CD4-positive, alpha-beta T cell treated with Interleukin-10 for 1 hour (primary cell): ENCODE data around the gene ADAR.

Source experiments
- DNase-seq: peaks from one replicate; pipeline ENCODE4 v3.0.0-alpha.2; 2020

The ADAR gene

GRCh38 chr1:154581766-154582165, 26.2 kb downstream of the ADAR start:
- no peak for DNase-seq

DNA sequence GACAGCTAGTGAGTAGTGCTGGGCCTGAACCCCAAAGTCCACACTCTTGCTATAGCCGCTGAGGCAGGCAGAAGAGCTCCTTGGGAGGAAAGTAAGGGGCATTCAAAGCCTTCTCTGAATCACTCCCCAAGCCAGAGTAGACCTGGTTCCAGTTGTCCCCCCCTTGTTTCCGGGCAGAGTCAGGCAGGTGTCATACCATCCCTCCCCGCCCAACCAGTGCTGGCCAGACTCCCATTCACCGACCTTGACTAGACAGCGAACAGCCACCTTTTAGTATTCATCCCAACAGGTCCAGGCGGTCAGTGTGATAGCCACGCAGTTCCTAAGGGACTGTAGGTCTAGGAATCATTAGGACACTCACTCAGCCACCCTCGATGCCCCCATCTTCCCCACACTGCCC, 28.6 kb downstream of the ADAR start:
- no peak for DNase-seq

GRCh38 chr1:154578058-154578418, 29.9 kb downstream of the ADAR start:
- DNase-seq: no peak

- DNase-seq: no peak
These were observed 30.5 kb downstream of the ADAR start for GRCh38 chr1:154577346-154578057.

DNA sequence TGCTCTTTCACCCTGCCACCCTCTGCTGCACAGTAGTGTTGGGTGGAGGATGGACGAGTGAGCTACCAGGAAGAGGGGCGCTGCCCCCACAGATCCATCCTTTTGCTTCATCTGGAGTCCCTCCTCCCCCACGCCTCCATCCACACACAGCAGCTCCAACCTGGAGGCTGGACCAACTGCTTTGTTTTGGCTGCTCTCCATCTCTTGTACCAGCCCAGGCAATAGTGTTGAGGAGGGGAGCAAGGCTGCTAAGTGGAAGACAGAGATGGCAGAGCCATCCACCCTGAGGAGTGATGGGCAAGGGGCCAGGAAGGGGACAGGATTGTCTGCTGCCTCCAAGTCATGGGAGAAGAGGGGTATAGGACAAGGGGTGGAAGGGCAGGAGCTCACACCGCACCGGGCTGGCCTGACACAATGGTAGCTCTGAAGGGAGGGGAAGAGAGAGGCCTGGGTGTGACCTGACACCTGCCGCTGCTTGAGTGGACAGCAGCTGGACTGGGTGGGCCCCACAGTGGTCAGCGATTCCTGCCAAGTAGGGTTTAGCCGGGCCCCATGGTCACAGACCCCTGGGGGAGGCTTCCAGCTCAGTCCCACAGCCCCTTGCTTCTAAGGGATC, 31.9 kb downstream of the ADAR start:
- no peak for DNase-seq

GRCh38 chr1:154575147-154575927, 32.6 kb downstream of the ADAR start:
- no peak for DNase-seq

DNA sequence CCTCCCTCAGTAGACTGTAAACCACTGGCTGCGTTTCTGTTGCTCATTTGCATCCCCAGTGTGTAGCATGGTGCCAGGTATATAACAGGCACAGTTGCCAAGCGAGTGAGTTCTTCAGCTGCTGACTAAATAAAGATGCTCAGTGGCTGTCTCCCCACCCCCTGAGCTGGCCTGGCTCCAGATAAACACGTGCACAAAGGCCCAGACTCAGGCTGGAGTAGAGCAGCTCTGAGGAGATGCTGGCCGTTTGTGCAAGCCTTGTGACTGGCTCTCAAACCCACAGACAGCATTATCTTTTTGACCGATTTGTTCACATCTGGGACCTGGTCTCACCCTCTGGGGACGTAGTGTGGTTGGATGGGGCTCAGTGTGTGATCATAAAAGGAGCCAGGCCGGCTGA, 33.3 kb downstream of the ADAR start:
- no peak for DNase-seq

DNA sequence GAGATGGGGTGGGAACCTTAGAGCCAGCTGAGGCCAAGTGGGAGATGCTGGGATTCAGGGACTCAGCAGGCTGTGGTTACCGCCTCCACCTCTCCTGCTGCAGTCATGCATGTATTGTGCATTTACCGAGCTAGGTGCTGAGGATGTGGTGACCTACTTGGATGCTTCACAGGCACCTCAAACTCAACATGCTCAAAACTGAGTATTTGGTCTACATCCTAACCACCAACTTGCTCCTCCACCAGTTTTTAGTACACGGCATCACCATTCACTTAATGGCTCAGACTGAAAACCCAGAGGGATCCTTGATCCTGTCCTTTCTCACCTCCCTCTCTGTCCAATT, 34.8 kb downstream of the ADAR start:
- no peak for DNase-seq

GRCh38 chr1:154572468-154573167, 35.4 kb downstream of the ADAR start:
- no peak for DNase-seq

- DNase-seq: no peak
These were observed 36.1 kb downstream of the ADAR start for GRCh38 chr1:154571964-154572288.

DNA sequence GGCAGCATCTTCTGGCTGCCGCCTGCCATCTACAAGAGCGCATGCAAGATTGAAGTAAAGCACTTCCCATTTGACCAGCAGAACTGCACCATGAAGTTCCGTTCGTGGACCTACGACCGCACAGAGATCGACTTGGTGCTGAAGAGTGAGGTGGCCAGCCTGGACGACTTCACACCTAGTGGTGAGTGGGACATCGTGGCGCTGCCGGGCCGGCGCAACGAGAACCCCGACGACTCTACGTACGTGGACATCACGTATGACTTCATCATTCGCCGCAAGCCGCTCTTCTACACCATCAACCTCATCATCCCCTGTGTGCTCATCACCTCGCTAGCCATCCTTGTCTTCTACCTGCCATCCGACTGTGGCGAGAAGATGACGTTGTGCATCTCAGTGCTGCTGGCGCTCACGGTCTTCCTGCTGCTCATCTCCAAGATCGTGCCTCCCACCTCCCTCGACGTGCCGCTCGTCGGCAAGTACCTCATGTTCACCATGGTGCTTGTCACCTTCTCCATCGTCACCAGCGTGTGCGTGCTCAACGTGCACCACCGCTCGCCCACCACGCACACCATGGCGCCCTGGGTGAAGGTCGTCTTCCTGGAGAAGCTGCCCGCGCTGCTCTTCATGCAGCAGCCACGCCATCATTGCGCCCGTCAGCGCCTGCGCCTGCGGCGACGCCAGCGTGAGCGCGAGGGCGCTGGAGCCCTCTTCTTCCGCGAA, 36.6 kb downstream of the ADAR start:
- DNase-seq: no peak

- DNase-seq: no peak
These were observed 39.7 kb downstream of the ADAR start for GRCh38 chr1:154568157-154568815.

DNA sequence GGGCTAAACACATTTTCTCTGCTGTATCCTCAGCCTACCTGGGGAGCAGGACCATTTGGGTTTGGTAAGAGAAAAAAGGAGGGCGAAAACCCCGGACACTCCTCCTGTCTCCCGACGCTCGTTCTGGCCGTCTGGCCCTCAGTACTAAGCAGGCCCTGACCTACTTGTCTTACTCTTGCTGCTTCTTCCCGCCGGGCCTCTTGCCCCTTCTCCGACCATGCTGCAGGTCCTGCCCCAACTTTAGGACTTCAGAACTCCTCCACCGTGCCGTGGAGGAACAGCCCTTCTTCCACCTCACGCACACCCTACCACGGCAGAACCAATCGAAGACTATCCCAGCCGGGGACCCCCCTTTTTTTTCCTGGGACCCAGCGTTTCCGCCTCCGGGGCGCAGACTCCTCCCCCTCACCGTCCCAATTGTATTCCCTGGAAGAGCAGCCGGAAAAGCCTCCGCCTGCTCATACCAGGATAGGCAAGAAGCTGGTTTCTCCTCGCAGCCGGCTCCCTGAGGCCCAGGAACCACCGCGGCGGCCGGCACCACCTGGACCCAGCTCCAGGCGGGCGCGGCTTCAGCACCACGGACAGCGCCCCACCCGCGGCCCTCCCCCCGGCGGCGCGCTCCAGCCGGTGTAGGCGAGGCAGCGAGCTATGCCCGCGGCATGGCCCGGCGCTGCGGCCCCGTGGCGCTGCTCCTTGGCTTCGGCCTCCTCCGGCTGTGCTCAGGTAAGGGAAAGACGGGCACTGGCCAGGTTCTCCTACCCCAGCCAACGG, 40.4 kb downstream of the ADAR start, which contains the start of gene CHRNB2:
Gene CHRNB2 (plus strand): TSS at position 393 of the 771 bp plus-strand sequence. CDS start 267 bp downstream, at position 660.
- peak; percentile 72 for DNase-seq

GRCh38 chr1:154565876-154566275, 42.1 kb downstream of the ADAR start:
- DNase-seq: no peak

DNA sequence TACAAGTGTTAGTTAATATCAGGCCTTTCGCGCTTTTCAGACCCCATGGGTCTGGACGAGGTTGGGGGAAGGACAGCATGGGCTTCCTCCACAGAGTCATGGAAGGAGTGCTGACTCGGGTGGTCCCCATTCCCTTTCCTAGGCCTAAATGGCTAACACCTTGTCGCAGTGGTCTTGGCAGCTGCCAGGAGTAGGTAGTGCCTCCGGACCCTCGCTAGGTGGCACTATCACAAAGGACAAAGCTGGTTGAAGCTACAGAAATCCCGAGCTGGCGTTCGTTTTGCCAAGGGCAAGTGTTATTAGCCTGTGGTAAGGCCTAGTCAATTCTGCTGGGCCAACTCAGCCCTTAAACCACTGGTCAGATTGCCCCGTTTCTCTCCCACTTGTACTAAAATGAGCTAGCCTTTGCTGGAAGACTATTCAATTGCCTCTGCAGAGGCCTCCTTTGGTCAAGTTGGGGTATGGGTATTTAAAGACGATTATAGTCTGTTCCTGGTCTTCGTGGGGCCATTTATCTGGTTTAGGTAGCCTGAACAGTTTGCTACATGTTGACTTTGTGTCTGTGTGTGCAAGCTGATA, 48.4 kb downstream of the ADAR start:
- DNase-seq: peak; percentile 88

DNA sequence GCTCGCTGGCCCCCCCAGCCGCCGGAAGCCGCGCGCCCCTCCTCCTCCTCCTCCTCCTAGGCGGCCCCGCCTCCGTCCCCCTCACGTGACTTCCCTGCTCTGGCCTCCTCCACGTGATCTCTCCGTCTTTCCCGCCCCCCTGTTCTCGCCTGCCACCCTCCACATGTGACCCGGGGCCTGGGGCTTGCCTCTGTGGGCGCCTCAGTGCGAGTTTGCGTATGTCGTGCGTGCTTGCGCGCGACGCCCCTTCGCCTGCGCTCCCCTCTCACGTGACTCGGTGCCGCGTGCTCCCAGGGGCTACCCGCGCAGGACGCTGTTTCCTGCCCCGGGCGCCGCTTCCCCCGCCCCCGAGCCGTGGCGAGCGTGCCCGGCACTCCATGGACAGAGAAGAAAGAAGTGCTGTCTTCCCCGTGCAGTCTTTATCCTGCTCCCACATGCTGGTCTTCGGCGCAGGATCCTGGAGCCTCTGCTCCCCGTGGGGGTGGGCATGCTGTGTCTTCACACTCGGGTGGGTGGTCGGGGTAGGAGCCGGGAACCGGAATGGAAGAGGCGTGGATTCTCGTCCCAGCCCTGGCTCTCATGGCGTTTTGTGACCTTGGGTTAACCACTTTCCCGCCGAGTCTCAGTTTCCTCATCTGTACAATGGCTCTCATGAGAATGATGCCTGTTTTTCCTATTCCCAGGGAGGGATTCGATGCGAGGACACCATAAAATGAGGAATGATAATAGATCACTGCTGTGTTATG, 49.1 kb downstream of the ADAR start:
- DNase-seq: peak; percentile 100

GRCh38 chr1:154557939-154558719, 49.9 kb downstream of the ADAR start, which contains the start of gene UBE2Q1:
TSS of gene UBE2Q1 (minus strand) at chr1:154558662. CDS start at chr1:154558553, 109 bp downstream.
- DNase-seq: peak; percentile 32

DNA sequence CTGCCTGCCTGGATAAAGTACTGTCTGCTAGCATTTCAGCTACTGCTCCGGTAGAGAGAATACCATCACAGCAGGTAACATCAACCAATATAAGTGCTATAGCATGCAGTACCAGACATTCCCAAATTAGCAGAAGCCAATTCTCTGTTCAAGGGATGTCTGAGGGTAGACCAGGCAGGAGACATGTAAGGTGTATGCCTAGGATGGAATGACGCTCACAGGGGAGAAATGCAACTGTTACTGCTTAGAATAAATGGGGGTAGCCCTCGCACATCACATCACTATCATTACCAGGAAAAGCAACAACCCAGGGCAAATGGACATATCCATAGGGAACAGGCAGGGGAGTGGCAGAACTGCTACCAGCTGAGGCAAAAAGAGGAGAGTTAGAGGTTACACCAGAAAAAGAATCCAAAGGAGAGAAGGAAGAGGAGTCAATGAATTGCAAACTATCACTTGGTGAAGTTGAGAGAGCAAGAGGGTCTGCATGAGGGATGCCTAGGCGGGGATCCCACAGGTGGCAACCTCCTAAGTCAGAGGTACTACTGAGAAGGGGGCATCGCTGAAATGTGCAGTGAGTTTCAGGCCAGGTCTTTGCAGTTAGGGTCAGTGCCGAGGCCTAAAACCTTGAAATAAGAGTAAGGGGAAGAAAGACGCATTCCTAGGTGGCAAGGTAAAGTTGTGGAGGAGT, 50.6 kb downstream of the ADAR start:
- no peak for DNase-seq

DNA sequence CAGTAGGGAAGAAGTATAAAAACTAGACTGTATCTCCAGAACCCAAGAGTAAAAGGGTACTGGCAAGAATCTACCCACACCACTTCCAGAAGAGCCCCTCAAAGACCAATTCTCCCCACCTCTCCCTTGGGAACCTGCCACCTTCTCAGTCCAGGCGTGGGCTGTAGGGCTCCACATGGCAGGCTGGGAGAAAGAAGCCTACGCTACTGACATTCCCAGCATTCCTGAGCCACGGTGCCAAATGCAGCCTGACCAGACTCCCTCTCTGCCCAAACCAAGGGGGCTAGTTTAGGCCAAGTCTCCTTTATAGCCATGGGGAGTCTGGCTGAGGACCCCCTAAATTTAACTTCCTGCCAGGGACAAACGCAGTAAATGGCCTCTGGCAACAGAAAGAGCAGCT, 51.6 kb downstream of the ADAR start:
- DNase-seq: no peak
